ENCODE measurements around the gene CACYBP. TPM values are rescaled to one million over a fixed set of nuclear protein-coding genes. Genes with fewer than 3 reads are reported as not detected.
A peak's percentile ranks its signal among the peaks of the same experiment; 100 is the strongest.

The CACYBP gene
- total RNA-seq, 1 experiment from 2014 or later, result 202 TPM

DNA sequence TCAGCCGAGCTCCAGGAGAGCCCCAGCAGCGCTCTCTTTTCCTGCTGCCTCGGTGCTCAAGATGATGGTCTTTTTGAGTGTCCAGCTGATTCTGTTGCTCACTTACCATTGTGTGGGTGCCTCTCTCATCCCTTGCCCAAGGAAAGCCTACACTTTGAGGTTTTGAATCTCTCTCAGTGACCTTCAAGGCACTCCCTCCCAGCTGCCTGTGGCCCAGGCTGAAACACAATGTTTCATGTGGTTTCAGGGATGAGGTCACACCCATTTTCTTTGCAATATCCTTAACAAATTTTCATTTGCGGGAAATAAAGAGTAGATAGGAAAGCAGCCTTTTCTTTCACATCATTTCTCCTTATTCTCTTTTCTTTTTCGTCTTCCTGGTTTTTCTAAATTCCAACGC lies 36.1 kb downstream of the CACYBP start:
- peaks cover 17 to 21% of the 10 kb centered on the region in 2 experiments for H3K4me1 Mint-ChIP-seq
- WGBS (ENCODE audit: extremely low coverage, insufficient read length, low lambda C conversion rate), result no CpG with 5 or more reads among the region's 6 CpGs
- no peak overlapping the region for H3K4me2 ChIP-seq (ENCODE audit: insufficient read depth, insufficient read length, low read length)
- no peak overlapping the region for H3T11ph ChIP-seq (ENCODE audit: low read length)
- H3K4me1 ChIP-seq (ENCODE audit: insufficient read depth, low read length), result peaks cover 5% of the 10 kb centered on the region; the same call in 1 of the 2 replicates
- H4K91ac ChIP-seq (ENCODE audit: insufficient read length, low read depth, low read length), result no peak overlapping the region
- H3K79me1 ChIP-seq (ENCODE audit: insufficient read depth, low read depth, low read length, poor library complexity, severe bottlenecking), result no peaks in the 10 kb centered on the region
- no peak overlapping the region for H2BK5ac ChIP-seq (ENCODE audit: insufficient read length, low read length)
- no peak overlapping the region for H3K23ac ChIP-seq (ENCODE audit: insufficient read length, low read depth, low read length)
- no peak overlapping the region for H4K8ac ChIP-seq (replicated peaks; ENCODE audit: insufficient read length, low read depth, low read length)
- no peaks in the 10 kb centered on the region for H3K27me3 Mint-ChIP-seq (ENCODE audit: low read depth)
- no peak overlapping the region for H2AK5ac ChIP-seq (ENCODE audit: insufficient read length, low read length)
- no peak overlapping the region for H2BK120ac ChIP-seq (ENCODE audit: low read depth, low read length, poor library complexity, severe bottlenecking)
- no peak overlapping the region for H3K27ac ChIP-seq (ENCODE audit: insufficient read length, low read depth, low read length)
- no peaks in the 10 kb centered on the region for H3K23me2 ChIP-seq (ENCODE audit: insufficient read length, low read depth, low read length, poor library complexity, severe bottlenecking)
- no peak overlapping the region for H2BK20ac ChIP-seq (ENCODE audit: low read depth, low read length, poor library complexity, severe bottlenecking)
- no peak overlapping the region for H2AFZ ChIP-seq (ENCODE audit: low read length)
- no peak overlapping the region for H3K4me3 Mint-ChIP-seq
- H3K14ac ChIP-seq (ENCODE audit: insufficient read depth, low read length), result no peak overlapping the region
- H3K27me3 ChIP-seq (ENCODE audit: insufficient read depth, low read length), result no peaks in the 10 kb centered on the region
- no peak for TF ChIP-seq CTCF (conservative IDR thresholded peaks at IDR 0.05)
- H3K79me2 ChIP-seq (ENCODE audit: insufficient read depth, low read length), result no peaks in the 10 kb centered on the region
- H3K18ac ChIP-seq (ENCODE audit: insufficient read length, low read depth, low read length), result no peak overlapping the region
- no peak overlapping the region for H3K56ac ChIP-seq (ENCODE audit: insufficient read length, low read depth, low read length)
- no peak overlapping the region for H3K4ac ChIP-seq (ENCODE audit: low read depth, low read length)
- no peak overlapping the region for H4K5ac ChIP-seq (ENCODE audit: insufficient read length, low read depth, low read length)
- no peaks in the 10 kb centered on the region for H3K9me3 ChIP-seq (ENCODE audit: control insufficient read depth, low read depth, low read length)
- H3K27ac Mint-ChIP-seq, result peak overlapping the region in 1 of 3 experiments; percentile 46; a peak in 1 of 7 replicates
- no peaks in the 10 kb centered on the region for H3K9me3 Mint-ChIP-seq
- no peak for DNase-seq
- H4K20me1 ChIP-seq (ENCODE audit: control insufficient read depth, insufficient read depth, insufficient read length), result no peaks in the 10 kb centered on the region
- H3K9ac ChIP-seq (ENCODE audit: extremely low read depth, insufficient read length, low read length), result no peak overlapping the region
- no peak overlapping the region for H2BK12ac ChIP-seq (ENCODE audit: insufficient read length, low read depth, low read length)
- no peaks in the 10 kb centered on the region for H3K36me3 Mint-ChIP-seq (ENCODE audit: insufficient read depth in 1 of 3, low read depth in 3 of 3)
- no peak overlapping the region for H2BK15ac ChIP-seq (ENCODE audit: low read depth, low read length)

Measured in H9 (cell line).